HepG2 (cell line): ENCODE measurements around the gene UNC13D. TPM values are rescaled to one million over a fixed set of nuclear protein-coding genes. Genes with fewer than 3 reads are reported as not detected.

Source experiments
- ERF ChIP-seq: IDR thresholded peaks from 2 replicates; pipeline ENCODE4 v1.6.1; 2018; ENCODE audit warnings: missing biosample characterization, missing genetic modification reagents
- LCORL ChIP-seq, 2 experiments: fragments of 450-650 bp in 1 of 2; sonication (generic) in 1 of 2; formaldehyde crosslinking in 1 of 2; IDR thresholded peaks; 2 replicates each; pipeline versions ENCODE4 v1.5.0 to v1.6.1; 2017 to 2020; ENCODE audit warnings: antibody characterized with exemption in 1 of 2, missing genetic modification reagents in 1 of 2
- NR1H2 ChIP-seq: sonication (generic); formaldehyde crosslinking; IDR thresholded peaks from 2 replicates; pipeline ENCODE4 v1.8.1; 2022; ENCODE audit warnings: low read depth, missing genetic modification reagents, borderline replicate concordance
- POLR2AphosphoS5 ChIP-seq: IDR thresholded peaks from 2 replicates; pipeline ENCODE4 v1.6.1; 2012; ENCODE audit warnings: low read depth, low read length
- SALL1 ChIP-seq: sonication (generic); formaldehyde crosslinking; IDR thresholded peaks from 2 replicates; pipeline ENCODE4 v1.8.0; 2022; ENCODE audit warnings: mild to moderate bottlenecking, missing genetic modification reagents
- SMAD3 ChIP-seq: sonication (generic); formaldehyde crosslinking; IDR thresholded peaks from 2 replicates; pipeline ENCODE4 v1.4.0; 2020; ENCODE audit warnings: missing genetic modification reagents
- TMF1 ChIP-seq: sonication (generic); formaldehyde crosslinking; IDR thresholded peaks from 2 replicates; pipeline ENCODE4 v1.8.1; 2022; ENCODE audit warnings: low read depth, missing genetic modification reagents
- USF2 ChIP-seq, 2 experiments: sonication (generic) in 1 of 2; formaldehyde crosslinking in 1 of 2; IDR thresholded peaks; 2 replicates each; pipeline versions ENCODE4 v1.5.1 to v1.6.1; 2011 to 2020; ENCODE audit warnings: borderline replicate concordance in 1 of 2, low read depth in 1 of 2, low read length in 1 of 2, mild to moderate bottlenecking in 1 of 2, missing genetic modification reagents in 1 of 2, moderate library complexity in 1 of 2
- ZBTB21 ChIP-seq: sonication (generic); formaldehyde crosslinking; IDR thresholded peaks from 2 replicates; pipeline ENCODE4 v1.4.0; 2020; ENCODE audit warnings: missing genetic modification reagents
- ZHX2 ChIP-seq, 2 experiments: sonication (generic) in 1 of 2; formaldehyde crosslinking in 1 of 2; IDR thresholded peaks; 2 replicates each; pipeline versions ENCODE4 v1.6.1 to v1.9.0; 2014 to 2022; ENCODE audit warnings: antibody characterized with exemption in 1 of 2, borderline replicate concordance in 1 of 2, inconsistent platforms in 1 of 2, low read depth in 1 of 2, missing genetic modification reagents in 1 of 2
- ZNF383 ChIP-seq: sonication (generic); formaldehyde crosslinking; IDR thresholded peaks from 2 replicates; pipeline ENCODE4 v1.4.0; 2020; ENCODE audit warnings: missing genetic modification reagents, mild to moderate bottlenecking, borderline replicate concordance
- ZNF816 ChIP-seq: sonication (generic); formaldehyde crosslinking; IDR thresholded peaks from 2 replicates; pipeline ENCODE4 v1.8.0; 2022; ENCODE audit warnings: missing genetic modification reagents, mild to moderate bottlenecking, borderline replicate concordance
- polyA plus RNA-seq, 8 experiments: library from polyadenylated mRNA; depleted of rRNA in 3 of 8; stranded (reverse) in 7 of 8; unstranded in 1 of 8; fragments of >200 nt; fragmentation: Illumina TruSeq in 4 of 8; extraction: Trizol in 4 of 8; gene quantifications; 2 replicates each; pipeline versions ENCODE4 v1.2.1 to v1.2.3, GENCODE V29; 2011 to 2016; ENCODE audit warnings: low read depth in 4 of 8, missing spikeins in 1 of 8, mixed read lengths in 1 of 8; ENCODE audit not compliant: insufficient read depth in 1 of 8
- total RNA-seq, 5 experiments: library from RNA; depleted of rRNA; stranded (reverse); fragments of >200 nt; fragmentation: Illumina TruSeq; extraction: Trizol; gene quantifications; 2 replicates each; pipeline ENCODE4 v1.2.3, GENCODE V29; 2016; ENCODE audit warnings: low read depth in 1 of 5
- TF ChIP-seq, protein P1 (sequence below): sonication (generic); formaldehyde crosslinking; IDR thresholded peaks from 2 replicates; pipeline ENCODE4 v1.4.0; 2020; ENCODE audit warnings: missing genetic modification reagents, borderline replicate concordance
- TF ChIP-seq, protein P2 (sequence below): sonication (generic); formaldehyde crosslinking; IDR thresholded peaks from 2 replicates; pipeline ENCODE4 v1.8.1; 2023; ENCODE audit warnings: mild to moderate bottlenecking, inconsistent platforms, moderate library complexity, missing genetic modification reagents, borderline replicate concordance
- TF ChIP-seq, protein P3 (sequence below): IDR thresholded peaks from 2 replicates; pipeline ENCODE4 v1.6.1; 2016; ENCODE audit warnings: missing compliant biosample characterization, missing genetic modification reagents, borderline replicate concordance

The UNC13D gene
- total and polyA plus RNA-seq, 2 of the 13 experiments (the other 11 are each of a cell fraction or from before 2014, with no cell fraction given) = 29.7 to 42.7 TPM

- TF ChIP-seq, protein P1, sequence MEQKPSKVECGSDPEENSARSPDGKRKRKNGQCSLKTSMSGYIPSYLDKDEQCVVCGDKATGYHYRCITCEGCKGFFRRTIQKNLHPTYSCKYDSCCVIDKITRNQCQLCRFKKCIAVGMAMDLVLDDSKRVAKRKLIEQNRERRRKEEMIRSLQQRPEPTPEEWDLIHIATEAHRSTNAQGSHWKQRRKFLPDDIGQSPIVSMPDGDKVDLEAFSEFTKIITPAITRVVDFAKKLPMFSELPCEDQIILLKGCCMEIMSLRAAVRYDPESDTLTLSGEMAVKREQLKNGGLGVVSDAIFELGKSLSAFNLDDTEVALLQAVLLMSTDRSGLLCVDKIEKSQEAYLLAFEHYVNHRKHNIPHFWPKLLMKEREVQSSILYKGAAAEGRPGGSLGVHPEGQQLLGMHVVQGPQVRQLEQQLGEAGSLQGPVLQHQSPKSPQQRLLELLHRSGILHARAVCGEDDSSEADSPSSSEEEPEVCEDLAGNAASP (CRISPR knock-in tag) = 0 out of 2 replicates have a peak, but pooled peaks have one; percentile 7
- TF ChIP-seq, protein P2, sequence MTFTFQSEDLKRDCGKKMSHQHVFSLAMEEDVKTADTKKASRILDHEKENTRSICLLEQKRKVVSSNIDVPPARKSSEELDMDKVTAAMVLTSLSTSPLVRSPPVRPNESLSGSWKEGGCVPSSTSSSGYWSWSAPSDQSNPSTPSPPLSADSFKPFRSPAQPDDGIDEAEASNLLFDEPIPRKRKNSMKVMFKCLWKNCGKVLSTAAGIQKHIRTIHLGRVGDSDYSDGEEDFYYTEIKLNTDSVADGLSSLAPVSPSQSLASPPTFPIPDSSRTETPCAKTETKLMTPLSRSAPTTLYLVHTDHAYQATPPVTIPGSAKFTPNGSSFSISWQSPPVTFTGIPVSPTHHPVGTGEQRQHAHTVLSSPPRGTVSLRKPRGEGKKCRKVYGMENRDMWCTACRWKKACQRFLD = no peak
- TF ChIP-seq POLR2AphosphoS5 = peak; percentile 59
- peak; percentile 27; the same call in 1 of the 2 replicates for TF ChIP-seq USF2 (IDR thresholded peaks at IDR 0.05; ENCODE audit: low read depth, low read length)
- no peak for TF ChIP-seq USF2 (CRISPR knock-in tag; IDR thresholded peaks at IDR 0.05; ENCODE audit: borderline replicate concordance)
- TF ChIP-seq, protein P3, sequence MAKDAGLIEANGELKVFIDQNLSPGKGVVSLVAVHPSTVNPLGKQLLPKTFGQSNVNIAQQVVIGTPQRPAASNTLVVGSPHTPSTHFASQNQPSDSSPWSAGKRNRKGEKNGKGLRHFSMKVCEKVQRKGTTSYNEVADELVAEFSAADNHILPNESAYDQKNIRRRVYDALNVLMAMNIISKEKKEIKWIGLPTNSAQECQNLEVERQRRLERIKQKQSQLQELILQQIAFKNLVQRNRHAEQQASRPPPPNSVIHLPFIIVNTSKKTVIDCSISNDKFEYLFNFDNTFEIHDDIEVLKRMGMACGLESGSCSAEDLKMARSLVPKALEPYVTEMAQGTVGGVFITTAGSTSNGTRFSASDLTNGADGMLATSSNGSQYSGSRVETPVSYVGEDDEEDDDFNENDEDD (CRISPR knock-in tag) = no peak; the same call in 1 of the 2 replicates
- TF ChIP-seq ZNF816 (CRISPR knock-in tag) = no peak
- TF ChIP-seq ZBTB21 (CRISPR knock-in tag) = no peak
- no peak; the same call in 1 of the 2 replicates for TF ChIP-seq SMAD3 (CRISPR knock-in tag)
- TF ChIP-seq ZNF383 (CRISPR knock-in tag) = no peak
- TF ChIP-seq SALL1 (CRISPR knock-in tag) = 0 out of 2 replicates have a peak, but pooled peaks have one; percentile 38
- no peak for TF ChIP-seq TMF1
- no peak for TF ChIP-seq LCORL (IDR thresholded peaks at IDR 0.05)
- TF ChIP-seq LCORL (CRISPR knock-in tag; IDR thresholded peaks at IDR 0.05) = peak; percentile 86
- peak; percentile 84 for TF ChIP-seq ERF (CRISPR knock-in tag)
- TF ChIP-seq NR1H2 (CRISPR knock-in tag) = no peak
- TF ChIP-seq ZHX2 (IDR thresholded peaks at IDR 0.05; ENCODE audit: low read depth) = no peak
- no peak for TF ChIP-seq ZHX2 (CRISPR knock-in tag; IDR thresholded peaks at IDR 0.05; ENCODE audit: borderline replicate concordance)
Measured at GRCh38 chr17:75845058-75845711, 981 bp upstream of the UNC13D start (continued).
